Measurements from ENCODE around the gene APMAP. TPM values are rescaled to one million over a fixed set of nuclear protein-coding genes. Genes with fewer than 3 reads are reported as not detected.

APMAP gene
- total and polyA plus RNA-seq, 2 of the 13 experiments (the other 11 are each of a cell fraction or from before 2014, with no cell fraction given), result 168 to 214 TPM

DNA sequence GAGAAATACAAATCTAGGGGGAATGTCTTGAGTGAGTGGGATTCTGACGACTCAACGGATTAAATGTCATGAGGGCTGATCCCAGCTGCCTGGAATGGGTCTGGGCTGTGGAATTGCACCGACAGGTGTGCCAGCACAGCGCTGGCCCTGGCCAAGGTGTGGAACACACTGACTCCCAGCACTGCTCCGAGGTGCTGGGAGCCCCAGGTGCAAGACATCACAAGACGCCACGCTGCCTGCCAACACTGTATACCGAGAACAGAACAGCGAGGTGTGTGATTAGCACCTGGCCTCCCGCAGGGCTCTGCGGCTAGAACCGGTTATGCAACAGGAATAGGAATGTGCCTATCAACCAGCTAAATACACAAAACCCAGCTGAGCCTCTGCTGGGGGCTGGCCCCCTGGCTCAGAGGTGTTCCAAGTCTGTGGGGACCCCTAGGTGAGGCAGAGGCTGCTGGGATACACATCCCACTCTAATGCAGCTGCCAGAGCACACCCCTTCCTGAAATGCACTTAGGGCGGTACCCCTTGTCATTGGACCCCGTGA lies 24.8 kb upstream of the APMAP start (continued):
- TF ChIP-seq PAXIP1 (CRISPR knock-in tag; conservative IDR thresholded peaks at IDR 0.05) (peak; percentile 39; the same call in 1 of the 2 replicates), ZNF3 (CRISPR knock-in tag; IDR thresholded peaks at IDR 0.05) (peak; percentile 61; the same call in 1 of the 2 replicates), MTA1 (CRISPR knock-in tag; IDR thresholded peaks at IDR 0.05; ENCODE audit: borderline replicate concordance) (peak; percentile 73; the same call in 1 of the 2 replicates), ELF3 (CRISPR knock-in tag; IDR thresholded peaks at IDR 0.05) (0 out of 2 replicates have a peak, but pooled peaks have one; percentile 23), IRF2 (CRISPR knock-in tag; IDR thresholded peaks at IDR 0.05) (peak; percentile 50; the same call in 1 of the 2 replicates), HNRNPK (IDR thresholded peaks at IDR 0.05; ENCODE audit: low read depth, low read length, poor library complexity, severe bottlenecking) (no peak), RFX3 (CRISPR knock-in tag; IDR thresholded peaks at IDR 0.05) (no peak), FOXO1 (CRISPR knock-in tag; IDR thresholded peaks at IDR 0.05) (peak; percentile 71), HDAC2 (CRISPR knock-in tag; IDR thresholded peaks at IDR 0.05) (peak; percentile 60; the same call in 1 of the 2 replicates), XRCC5 (optimal IDR thresholded peaks at IDR 0.05; ENCODE audit: low read length) (peak; percentile 34), NFKB2 (CRISPR knock-in tag; IDR thresholded peaks at IDR 0.05; ENCODE audit: borderline replicate concordance) (peak; percentile 68), NFYB (CRISPR knock-in tag; IDR thresholded peaks at IDR 0.05) (no peak), JARID2 (CRISPR knock-in tag; IDR thresholded peaks at IDR 0.05; ENCODE audit: insufficient replicate concordance) (no peak), MYC (CRISPR knock-in tag; IDR thresholded peaks at IDR 0.05; ENCODE audit: borderline replicate concordance) (peak; percentile 53; the same call in 1 of the 2 replicates), HOXA3 (CRISPR knock-in tag; IDR thresholded peaks at IDR 0.05) (peak; percentile 63), KDM2A (CRISPR knock-in tag; IDR thresholded peaks at IDR 0.05; ENCODE audit: borderline replicate concordance, low read depth) (peak; percentile 34; the same call in 1 of the 2 replicates), CBFB (CRISPR knock-in tag; IDR thresholded peaks at IDR 0.05) (peak; percentile 74; the same call in 1 of the 2 replicates), NR2F1 (CRISPR knock-in tag; IDR thresholded peaks at IDR 0.05) (no peak), ZMAT3 (CRISPR knock-in tag; conservative IDR thresholded peaks at IDR 0.05) (0 out of 2 replicates have a peak, but pooled peaks have one; percentile 54), REXO4 (CRISPR knock-in tag; IDR thresholded peaks at IDR 0.05; ENCODE audit: borderline replicate concordance) (0 out of 2 replicates have a peak, but pooled peaks have one; percentile 61)
- TF ChIP-seq, protein P1, sequence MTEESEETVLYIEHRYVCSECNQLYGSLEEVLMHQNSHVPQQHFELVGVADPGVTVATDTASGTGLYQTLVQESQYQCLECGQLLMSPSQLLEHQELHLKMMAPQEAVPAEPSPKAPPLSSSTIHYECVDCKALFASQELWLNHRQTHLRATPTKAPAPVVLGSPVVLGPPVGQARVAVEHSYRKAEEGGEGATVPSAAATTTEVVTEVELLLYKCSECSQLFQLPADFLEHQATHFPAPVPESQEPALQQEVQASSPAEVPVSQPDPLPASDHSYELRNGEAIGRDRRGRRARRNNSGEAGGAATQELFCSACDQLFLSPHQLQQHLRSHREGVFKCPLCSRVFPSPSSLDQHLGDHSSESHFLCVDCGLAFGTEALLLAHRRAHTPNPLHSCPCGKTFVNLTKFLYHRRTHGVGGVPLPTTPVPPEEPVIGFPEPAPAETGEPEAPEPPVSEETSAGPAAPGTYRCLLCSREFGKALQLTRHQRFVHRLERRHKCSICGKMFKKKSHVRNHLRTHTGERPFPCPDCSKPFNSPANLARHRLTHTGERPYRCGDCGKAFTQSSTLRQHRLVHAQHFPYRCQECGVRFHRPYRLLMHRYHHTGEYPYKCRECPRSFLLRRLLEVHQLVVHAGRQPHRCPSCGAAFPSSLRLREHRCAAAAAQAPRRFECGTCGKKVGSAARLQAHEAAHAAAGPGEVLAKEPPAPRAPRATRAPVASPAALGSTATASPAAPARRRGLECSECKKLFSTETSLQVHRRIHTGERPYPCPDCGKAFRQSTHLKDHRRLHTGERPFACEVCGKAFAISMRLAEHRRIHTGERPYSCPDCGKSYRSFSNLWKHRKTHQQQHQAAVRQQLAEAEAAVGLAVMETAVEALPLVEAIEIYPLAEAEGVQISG (CRISPR knock-in tag; IDR thresholded peaks at IDR 0.05), result peak; percentile 45; the same call in 1 of the 2 replicates
- TF ChIP-seq, protein P2, sequence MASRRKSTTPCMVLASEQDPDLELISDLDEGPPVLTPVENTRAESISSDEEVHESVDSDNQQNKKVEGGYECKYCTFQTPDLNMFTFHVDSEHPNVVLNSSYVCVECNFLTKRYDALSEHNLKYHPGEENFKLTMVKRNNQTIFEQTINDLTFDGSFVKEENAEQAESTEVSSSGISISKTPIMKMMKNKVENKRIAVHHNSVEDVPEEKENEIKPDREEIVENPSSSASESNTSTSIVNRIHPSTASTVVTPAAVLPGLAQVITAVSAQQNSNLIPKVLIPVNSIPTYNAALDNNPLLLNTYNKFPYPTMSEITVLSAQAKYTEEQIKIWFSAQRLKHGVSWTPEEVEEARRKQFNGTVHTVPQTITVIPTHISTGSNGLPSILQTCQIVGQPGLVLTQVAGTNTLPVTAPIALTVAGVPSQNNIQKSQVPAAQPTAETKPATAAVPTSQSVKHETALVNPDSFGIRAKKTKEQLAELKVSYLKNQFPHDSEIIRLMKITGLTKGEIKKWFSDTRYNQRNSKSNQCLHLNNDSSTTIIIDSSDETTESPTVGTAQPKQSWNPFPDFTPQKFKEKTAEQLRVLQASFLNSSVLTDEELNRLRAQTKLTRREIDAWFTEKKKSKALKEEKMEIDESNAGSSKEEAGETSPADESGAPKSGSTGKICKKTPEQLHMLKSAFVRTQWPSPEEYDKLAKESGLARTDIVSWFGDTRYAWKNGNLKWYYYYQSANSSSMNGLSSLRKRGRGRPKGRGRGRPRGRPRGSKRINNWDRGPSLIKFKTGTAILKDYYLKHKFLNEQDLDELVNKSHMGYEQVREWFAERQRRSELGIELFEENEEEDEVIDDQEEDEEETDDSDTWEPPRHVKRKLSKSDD (CRISPR knock-in tag; IDR thresholded peaks at IDR 0.05; ENCODE audit: low read depth), result peak; percentile 80

Data from HepG2 (cell line).